Peyer's patch (tissue), 4 donors: ENCODE results near the gene AK1. TPM values are rescaled to one million over a fixed set of nuclear protein-coding genes. Genes with fewer than 3 reads are reported as not detected.
A peak's percentile ranks its signal among the peaks of the same experiment; 100 is the strongest.

Experiments used
- DNase-seq, 3 donors: peaks; one replicate each; pipeline ENCODE4 v3.0.0-alpha.2; 2017 to 2019
- H3K27ac ChIP-seq, 4 donors: fragments of 200-600 bp; sonication (generic); one replicate each; pipeline ENCODE4 v1.5.1; 2016 to 2019
- H3K27me3 ChIP-seq, 2 donors: fragments of 200-600 bp; sonication (generic); one replicate each; pipeline ENCODE4 v1.5.1; 2019
- H3K36me3 ChIP-seq, 3 donors: fragments of 200-600 bp; sonication (generic); one replicate each; pipeline ENCODE4 v1.5.1; 2016 to 2019
- H3K4me1 ChIP-seq, 4 donors: fragments of 200-600 bp; sonication (generic); one replicate each; pipeline ENCODE4 v1.5.1; 2016 to 2019
- H3K4me3 ChIP-seq, 4 donors: fragments of 200-600 bp; sonication (generic); 1 replicate in 3 of 4; 2 replicates in 1 of 4; pipeline ENCODE4 v1.5.1; 2016 to 2019; ENCODE audit warnings: mild to moderate bottlenecking in 1 of 4
- H3K9me3 ChIP-seq, 4 donors: fragments of 200-600 bp; sonication (generic); one replicate each; pipeline ENCODE4 v1.5.1; 2016 to 2019; ENCODE audit warnings: mild to moderate bottlenecking in 1 of 4
- POLR2A ChIP-seq, 2 donors: fragments of 450-650 bp; IDR thresholded peaks; one replicate each; pipeline ENCODE4 v1.5.1; 2017; ENCODE audit warnings: antibody characterized with exemption in 2 of 2, mild to moderate bottlenecking in 2 of 2, moderate library complexity in 2 of 2
- total RNA-seq, 4 donors: library from RNA; depleted of rRNA; stranded (reverse); fragments of >200 nt; gene quantifications; one replicate each; pipeline ENCODE4 v1.1.0, GENCODE V29; 2016
- TF ChIP-seq, protein P1 (sequence below), 6 experiments: fragments of 450-650 bp in 4 of 6; fragments of 200-600 bp in 2 of 6; sonication (generic) in 1 of 6; IDR thresholded peaks; one replicate each; pipeline ENCODE4 v1.5.1; 2017 to 2019; ENCODE audit warnings: antibody characterized with exemption in 6 of 6, mild to moderate bottlenecking in 3 of 6, moderate library complexity in 1 of 6

Gene AK1
- total RNA-seq, 4 donors from 2014 or later, result 2.5 to 22.3 (median 18.4) TPM

DNA sequence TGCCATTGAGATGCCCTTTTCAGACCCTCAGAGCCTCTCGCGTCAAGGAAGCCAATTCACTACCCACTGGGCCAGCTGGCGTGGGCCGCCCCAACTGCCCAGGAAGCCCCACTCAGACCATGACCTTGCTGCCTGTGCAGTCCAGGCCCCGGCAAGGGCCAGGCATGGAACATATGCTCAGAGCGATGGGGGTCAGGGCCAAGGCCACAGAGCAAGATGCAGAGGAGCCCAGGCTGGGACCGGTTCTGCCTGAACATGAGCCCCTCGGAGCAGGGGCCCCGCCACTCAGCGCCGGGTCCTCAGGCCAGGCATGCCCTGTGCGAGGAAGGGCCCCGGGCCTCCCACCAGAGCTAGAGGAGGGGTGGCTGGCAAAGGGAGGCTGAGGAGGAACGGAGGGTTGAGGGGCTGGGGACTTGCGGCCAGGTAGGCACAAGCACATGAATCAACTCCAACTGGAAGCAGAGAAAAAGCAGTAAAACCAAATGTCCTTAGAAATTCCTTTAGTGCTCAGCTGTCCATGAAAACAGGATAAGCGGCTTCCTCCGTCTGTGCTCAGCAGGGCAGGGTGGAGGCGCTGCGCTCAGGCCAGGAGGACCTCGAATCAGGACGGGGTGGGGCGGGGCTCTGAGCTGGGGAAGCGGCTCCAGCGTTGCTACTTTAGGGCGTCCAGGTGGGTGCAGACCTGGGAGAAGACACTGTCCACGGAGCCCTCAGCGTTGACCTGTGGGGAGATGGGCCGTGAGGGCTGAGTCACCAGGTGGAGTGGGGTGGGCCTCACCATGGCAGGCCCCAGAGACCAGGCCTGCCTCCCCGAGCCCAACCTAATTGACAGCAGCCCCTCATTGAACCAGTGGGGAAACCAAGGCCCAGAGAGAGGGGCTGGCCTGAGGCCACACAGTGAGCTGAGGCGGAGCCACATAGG lies 9.9 kb downstream of the AK1 start:
- Histone ChIP-seq H3K27ac (peak overlapping the region in 2 of 4 donors; percentile 12 to 40), H3K27me3 (no peaks in the 10 kb centered on the region), H3K4me3 (no peak overlapping the region), H3K4me1 (peaks cover 0 to 19% (median 7%) of the 10 kb centered on the region in 4 donors), H3K9me3 (no peaks in the 10 kb centered on the region), H3K36me3 (no peaks in the 10 kb centered on the region)
- TF ChIP-seq, protein P1, sequence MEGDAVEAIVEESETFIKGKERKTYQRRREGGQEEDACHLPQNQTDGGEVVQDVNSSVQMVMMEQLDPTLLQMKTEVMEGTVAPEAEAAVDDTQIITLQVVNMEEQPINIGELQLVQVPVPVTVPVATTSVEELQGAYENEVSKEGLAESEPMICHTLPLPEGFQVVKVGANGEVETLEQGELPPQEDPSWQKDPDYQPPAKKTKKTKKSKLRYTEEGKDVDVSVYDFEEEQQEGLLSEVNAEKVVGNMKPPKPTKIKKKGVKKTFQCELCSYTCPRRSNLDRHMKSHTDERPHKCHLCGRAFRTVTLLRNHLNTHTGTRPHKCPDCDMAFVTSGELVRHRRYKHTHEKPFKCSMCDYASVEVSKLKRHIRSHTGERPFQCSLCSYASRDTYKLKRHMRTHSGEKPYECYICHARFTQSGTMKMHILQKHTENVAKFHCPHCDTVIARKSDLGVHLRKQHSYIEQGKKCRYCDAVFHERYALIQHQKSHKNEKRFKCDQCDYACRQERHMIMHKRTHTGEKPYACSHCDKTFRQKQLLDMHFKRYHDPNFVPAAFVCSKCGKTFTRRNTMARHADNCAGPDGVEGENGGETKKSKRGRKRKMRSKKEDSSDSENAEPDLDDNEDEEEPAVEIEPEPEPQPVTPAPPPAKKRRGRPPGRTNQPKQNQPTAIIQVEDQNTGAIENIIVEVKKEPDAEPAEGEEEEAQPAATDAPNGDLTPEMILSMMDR (IDR thresholded peaks at IDR 0.05), result no peak
- TF ChIP-seq POLR2A (IDR thresholded peaks at IDR 0.05), result no peak
- DNase-seq, result no peak

DNA sequence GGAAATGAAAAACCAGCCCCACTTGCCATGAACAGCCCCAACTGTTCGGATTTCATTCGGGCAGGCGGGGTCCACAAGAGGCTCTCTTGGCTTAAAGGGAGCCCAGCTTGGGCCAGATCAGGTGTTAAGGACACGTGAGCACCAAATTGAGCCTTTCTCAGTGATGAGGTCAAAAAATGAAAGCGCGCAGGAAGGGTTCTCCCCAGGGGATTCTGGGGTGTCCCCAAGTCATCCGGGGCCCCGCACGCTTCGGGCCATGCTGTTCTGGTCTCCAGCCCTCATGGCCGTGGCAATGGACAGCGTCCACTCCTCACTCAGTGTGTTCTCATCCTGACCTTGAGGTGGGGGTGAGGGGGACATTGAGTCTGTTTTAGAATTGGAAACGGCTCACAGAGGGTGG lies 10.9 kb downstream of the AK1 start:
- H3K4me3 ChIP-seq, result no peak overlapping the region
- peak in 2 of 3 donors; percentile 67 to 71 for DNase-seq
- H3K9me3 ChIP-seq, result no peaks in the 10 kb centered on the region
- TF ChIP-seq, protein P1 (IDR thresholded peaks at IDR 0.05), result no peak
- TF ChIP-seq POLR2A (IDR thresholded peaks at IDR 0.05), result no peak
- H3K27me3 ChIP-seq, result no peaks in the 10 kb centered on the region
- H3K36me3 ChIP-seq, result no peaks in the 10 kb centered on the region
- peaks cover 0 to 28% (median 18%) of the 10 kb centered on the region in 4 donors for H3K4me1 ChIP-seq
- peak overlapping the region in 1 of 4 donors; percentile 78 for H3K27ac ChIP-seq

DNA sequence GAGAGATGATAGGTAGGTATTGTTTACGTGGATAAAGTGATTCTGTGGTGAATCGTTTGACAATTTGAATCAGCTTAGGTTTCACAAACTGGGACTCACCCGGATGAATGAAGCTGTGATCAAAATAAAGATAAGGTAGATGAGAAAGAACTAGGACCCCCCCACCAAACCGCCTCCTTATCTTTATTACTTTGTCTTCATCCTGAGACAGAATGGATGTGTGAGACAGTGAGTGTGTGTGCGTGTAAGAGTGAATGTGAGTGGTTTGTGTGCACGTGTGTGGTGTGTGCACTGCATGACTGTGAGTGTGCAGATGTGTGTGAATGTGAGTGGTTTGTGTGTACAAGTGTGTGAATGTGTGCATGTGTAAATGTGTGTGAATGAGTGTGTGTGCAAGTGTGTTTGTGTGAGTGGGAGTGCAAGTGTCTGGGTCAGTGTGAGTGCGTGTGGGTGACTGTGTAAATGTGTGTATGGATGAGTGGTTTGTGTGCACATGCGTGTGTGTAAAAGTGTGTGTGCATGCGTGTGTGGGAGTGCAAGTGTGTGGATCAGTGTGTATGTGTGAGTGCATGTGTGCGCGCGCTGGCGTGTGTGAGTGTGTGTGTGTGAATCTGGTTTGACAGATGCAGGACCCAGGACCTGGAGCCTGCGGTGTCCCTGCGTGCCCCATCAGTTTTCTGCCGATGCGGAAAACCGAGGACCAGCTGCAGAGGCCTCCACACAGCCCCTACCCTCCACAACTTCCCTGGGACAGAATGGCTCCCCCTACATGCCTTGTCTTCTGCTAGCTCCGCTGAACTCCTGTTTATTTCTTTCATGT lies 11.6 kb downstream of the AK1 start:
- H3K4me1 ChIP-seq, result peaks cover 0 to 34% (median 24%) of the 10 kb centered on the region in 4 donors
- H3K9me3 ChIP-seq, result no peaks in the 10 kb centered on the region
- no peak overlapping the region for H3K4me3 ChIP-seq
- peak overlapping the region in 2 of 4 donors; percentile 58 to 78 for H3K27ac ChIP-seq
- TF ChIP-seq, protein P1 (IDR thresholded peaks at IDR 0.05), result no peak
- no peak for TF ChIP-seq POLR2A (IDR thresholded peaks at IDR 0.05)
- no peak for DNase-seq
- H3K27me3 ChIP-seq, result no peaks in the 10 kb centered on the region
- no peaks in the 10 kb centered on the region for H3K36me3 ChIP-seq

DNA sequence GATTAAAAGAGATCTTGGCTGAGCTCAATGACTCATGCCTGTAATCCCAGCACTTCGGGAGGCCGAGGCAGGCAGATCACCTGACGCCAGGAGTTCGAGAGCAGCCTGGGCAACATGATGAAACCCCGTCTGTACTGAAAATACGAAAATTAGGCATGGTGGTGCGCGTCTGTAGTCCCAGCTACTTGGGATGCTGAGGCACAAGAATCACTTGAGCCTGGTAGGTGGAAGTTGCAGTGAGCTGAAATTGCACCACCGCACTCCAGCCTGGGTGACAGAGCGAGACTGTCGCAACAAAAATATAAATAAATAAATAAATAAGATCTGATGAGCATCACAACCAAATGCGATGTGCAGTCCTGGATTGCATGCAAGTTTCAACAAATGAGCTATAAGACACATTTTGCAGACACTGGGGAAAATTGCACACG lies 14.3 kb downstream of the AK1 start:
- Histone ChIP-seq H3K36me3 (no peaks in the 10 kb centered on the region), H3K27me3 (no peaks in the 10 kb centered on the region), H3K4me3 (no peak overlapping the region), H3K9me3 (no peaks in the 10 kb centered on the region), H3K27ac (peak overlapping the region; percentile 77 to 82 (median 80)), H3K4me1 (peaks cover 0 to 38% (median 31%) of the 10 kb centered on the region in 4 donors)
- TF ChIP-seq, protein P1 (IDR thresholded peaks at IDR 0.05), result no peak
- no peak for TF ChIP-seq POLR2A (IDR thresholded peaks at IDR 0.05)
- no peak for DNase-seq
